ENCODE data around the gene MGAT2. TPM values are rescaled to one million over a fixed set of nuclear protein-coding genes. Genes with fewer than 3 reads are reported as not detected.

Gene MGAT2
- total and polyA plus RNA-seq, 2 of the 4 experiments (the other 2 are of a cell fraction): 36.6 to 67.6 TPM

GRCh38 chr14:49653508-49653907 lies 32.9 kb downstream of the MGAT2 start:
- Histone ChIP-seq H4K20me1 (ENCODE audit: insufficient read depth, low read length) (no peaks in the 10 kb centered on the region), H3K79me1 (ENCODE audit: low read depth in 1 of 2, low read length in 2 of 2) (peaks cover 14 to 22% of the 10 kb centered on the region in 2 experiments), H2AK5ac (ENCODE audit: low read depth, low read length) (no peak overlapping the region), H2BK15ac (ENCODE audit: low read depth, low read length) (no peak overlapping the region), H2BK120ac (ENCODE audit: low read depth, low read length) (no peak overlapping the region), H3K4ac (ENCODE audit: low read depth, low read length) (no peak overlapping the region), H4K5ac (ENCODE audit: low read depth, low read length) (no peak overlapping the region), H3K14ac (replicated peaks; ENCODE audit: low read depth, low read length) (no peak overlapping the region), H3K9ac (ENCODE audit: low read depth, low read length) (no peak overlapping the region), H2AFZ (replicated peaks; ENCODE audit: low read length, poor library complexity) (no peak overlapping the region), H4K8ac (ENCODE audit: low read depth in 2 of 2, low read length in 2 of 2) (no peak overlapping the region), H3K27ac (ENCODE audit: insufficient read depth, low read length) (no peak overlapping the region), H3K18ac (ENCODE audit: low read depth, low read length) (no peak overlapping the region), H3K4me1 (ENCODE audit: control insufficient read depth, insufficient read depth, low read length) (no peaks in the 10 kb centered on the region), H2BK20ac (ENCODE audit: low read depth, low read length) (no peak overlapping the region), H3K56ac (ENCODE audit: extremely low read depth, insufficient read depth, low read length) (no peak overlapping the region), H3K36me3 (ENCODE audit: control insufficient read depth, insufficient read depth, low read length) (peaks cover 1% of the 10 kb centered on the region; the same call in 1 of the 2 replicates), H2AK9ac (replicated peaks; ENCODE audit: low read depth, low read length, poor library complexity) (no peak overlapping the region), H4K91ac (ENCODE audit: insufficient read depth, low read depth, low read length) (no peak overlapping the region), H3K23ac (ENCODE audit: low read depth, low read length) (no peak overlapping the region), H3K9me1 (ENCODE audit: insufficient read depth, low read length) (peaks cover 4% of the 10 kb centered on the region; the same call in 1 of the 2 replicates), H2BK5ac (ENCODE audit: low read depth, low read length, poor library complexity, severe bottlenecking) (no peak overlapping the region), H3K4me3 (ENCODE audit: insufficient read depth, low read depth, low read length) (no peak overlapping the region), H3K27me3 (ENCODE audit: control insufficient read depth, insufficient read depth, low read length) (no peaks in the 10 kb centered on the region), H3K9me3 (ENCODE audit: control insufficient read depth, insufficient read depth, low read length) (no peaks in the 10 kb centered on the region), H3K4me2 (ENCODE audit: low read depth, low read length) (no peak overlapping the region)
- TF ChIP-seq POLR2A (IDR thresholded peaks at IDR 0.05; ENCODE audit: low read depth, low read length) (no peak), RAD21 (IDR thresholded peaks at IDR 0.05; ENCODE audit: low read length) (no peak), MXI1 (IDR thresholded peaks at IDR 0.05; ENCODE audit: borderline replicate concordance, low read depth, low read length) (no peak), CHD1 (IDR thresholded peaks at IDR 0.05; ENCODE audit: low read depth, low read length) (no peak), RCOR1 (IDR thresholded peaks at IDR 0.05; ENCODE audit: insufficient replicate concordance, low read length) (no peak), RFX5 (IDR thresholded peaks at IDR 0.05; ENCODE audit: low read depth, low read length) (no peak), BHLHE40 (IDR thresholded peaks at IDR 0.05; ENCODE audit: low read depth, low read length) (no peak)
- TF ChIP-seq, protein P1, sequence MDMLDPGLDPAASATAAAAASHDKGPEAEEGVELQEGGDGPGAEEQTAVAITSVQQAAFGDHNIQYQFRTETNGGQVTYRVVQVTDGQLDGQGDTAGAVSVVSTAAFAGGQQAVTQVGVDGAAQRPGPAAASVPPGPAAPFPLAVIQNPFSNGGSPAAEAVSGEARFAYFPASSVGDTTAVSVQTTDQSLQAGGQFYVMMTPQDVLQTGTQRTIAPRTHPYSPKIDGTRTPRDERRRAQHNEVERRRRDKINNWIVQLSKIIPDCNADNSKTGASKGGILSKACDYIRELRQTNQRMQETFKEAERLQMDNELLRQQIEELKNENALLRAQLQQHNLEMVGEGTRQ (IDR thresholded peaks at IDR 0.05; ENCODE audit: low read depth, low read length): no peak
- DNase-seq: no peak
- in situ Hi-C loops (cut with MboI; ENCODE audit: low sequenced_read_pairs) (no loop called here), dilution Hi-C loops (cut with HindIII; ENCODE audit: low sequenced_read_pairs, unreplicated experiment) (no loop called here), intact Hi-C loops (cut with micrococcal nuclease) (no loop called here)
- POLR2A ChIA-PET (ENCODE audit: unreplicated experiment): no interaction called here
- CTCF ChIA-PET: no interaction called here
- no TSS peak for BruUV-seq (replicated peaks)
- no peak for ATAC-seq (ENCODE audit: low read depth)
- no CpG with 5 or more reads among the region's 6 CpGs for WGBS, 2 experiments (ENCODE audit: extremely low coverage in 2 of 2, insufficient read length in 1 of 2)

Measured in IMR-90 (cell line).